NCI-H2227 (cell line): ENCODE results near the gene GAS2L1.

Source experiments
- DNase-seq: peaks from one replicate; lab custom pipeline; 2025; ENCODE audit not compliant: unreplicated experiment; lab: John Stamatoyannopoulos, UW

The GAS2L1 gene

GRCh38 chr22:29325785-29326315 is 19.4 kb downstream of the GAS2L1 start:
- DNase-seq, result no peak

DNA sequence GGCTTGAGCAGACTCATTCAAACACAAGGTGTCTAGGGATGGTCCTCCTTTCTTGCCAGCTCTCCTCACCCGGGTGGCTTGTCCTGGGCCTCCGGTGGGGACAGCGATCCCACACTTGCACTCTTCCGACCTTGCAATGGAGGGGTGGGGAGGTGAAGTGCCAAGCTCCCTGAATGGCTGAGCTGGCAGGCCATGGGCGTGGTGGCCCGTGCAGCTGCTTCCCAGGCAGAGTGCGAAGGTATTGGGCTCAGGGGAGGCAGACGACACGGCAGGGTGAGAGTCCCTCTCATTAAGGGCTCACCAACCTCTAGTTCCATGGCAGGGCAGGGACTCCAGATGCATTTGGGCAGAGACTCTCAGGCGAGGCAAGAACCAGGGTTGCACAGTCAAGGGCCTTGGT is 20.0 kb downstream of the GAS2L1 start:
- DNase-seq, result no peak

DNA sequence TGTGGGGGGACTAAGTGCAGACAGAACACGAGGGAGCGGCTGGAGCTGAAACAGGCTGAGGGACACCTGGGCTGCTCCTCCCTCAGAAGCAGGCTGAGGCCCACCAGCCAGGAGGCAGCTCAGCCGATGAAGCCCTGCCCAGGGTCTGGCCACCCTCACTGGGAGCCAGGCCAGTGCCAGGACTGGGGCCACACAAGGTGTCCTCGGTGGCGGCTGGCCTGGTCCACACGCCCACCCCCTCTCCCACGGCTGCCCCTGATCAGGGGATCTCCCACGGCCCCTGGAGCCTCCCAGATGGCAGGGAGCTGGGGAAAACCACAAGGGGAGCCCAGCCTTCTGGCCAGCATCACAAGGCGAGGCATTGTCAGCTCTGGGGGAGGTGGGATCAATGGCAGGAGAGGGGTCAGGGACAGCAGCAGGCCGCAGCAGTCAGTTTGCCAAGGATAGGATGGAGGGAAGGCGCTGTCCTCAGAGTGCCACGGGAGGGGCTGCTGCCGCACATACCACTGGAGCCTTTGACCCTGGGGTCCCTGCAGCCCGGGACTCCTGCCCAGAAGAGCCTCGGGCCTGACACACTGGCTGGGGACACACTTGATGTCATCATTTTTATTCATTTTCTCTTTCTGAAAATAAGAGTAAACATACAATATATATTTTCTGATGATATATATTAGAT is 20.8 kb downstream of the GAS2L1 start:
- DNase-seq, result no peak

GRCh38 chr22:29328055-29328454 is 21.6 kb downstream of the GAS2L1 start:
- no peak for DNase-seq

DNA sequence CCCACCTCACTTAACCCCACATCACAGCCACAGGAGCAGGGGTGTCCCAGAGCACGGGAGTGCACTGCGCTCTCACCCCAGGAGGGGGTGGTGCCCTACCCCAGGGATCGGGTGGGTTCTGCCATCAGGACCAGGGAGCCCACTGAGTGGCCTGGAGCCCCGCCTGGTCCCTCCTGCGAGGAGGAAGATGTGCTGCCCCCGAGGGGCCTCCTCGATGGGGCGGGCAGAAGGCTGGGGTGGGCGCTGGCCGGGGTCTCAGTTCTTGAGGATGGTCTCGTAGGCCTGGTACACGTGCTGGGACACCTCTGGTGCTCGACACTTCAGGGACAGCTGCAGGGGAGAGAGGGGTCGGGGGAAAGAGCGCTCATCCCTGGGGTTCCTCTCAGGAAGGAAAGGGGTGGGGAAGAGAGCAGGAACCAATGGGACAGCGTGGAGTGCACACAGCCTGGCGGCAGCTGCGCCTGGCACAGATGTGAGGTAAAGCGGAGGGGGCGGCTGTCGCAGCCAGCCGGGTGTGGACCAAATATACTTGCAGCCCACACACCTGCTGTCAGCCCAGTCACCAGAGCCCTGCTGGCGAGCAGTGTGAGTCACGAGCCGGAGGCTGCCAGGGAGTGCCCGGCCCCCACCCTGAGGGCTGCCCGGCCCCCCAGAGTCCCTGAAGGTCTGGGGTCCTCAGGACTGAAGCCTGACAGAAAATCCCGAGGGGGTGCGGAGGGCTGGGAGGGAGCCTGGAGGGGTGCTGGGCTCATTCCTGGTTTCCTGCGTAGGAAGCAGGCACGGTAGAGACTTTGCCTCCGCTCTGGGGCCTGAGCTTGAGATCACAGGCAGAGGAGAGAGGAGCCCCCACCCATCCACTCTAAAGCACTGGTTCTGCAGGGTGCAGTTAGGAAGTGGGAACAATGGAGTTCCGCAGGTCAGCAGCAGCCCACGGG is 22.4 kb downstream of the GAS2L1 start:
- no peak for DNase-seq

DNA sequence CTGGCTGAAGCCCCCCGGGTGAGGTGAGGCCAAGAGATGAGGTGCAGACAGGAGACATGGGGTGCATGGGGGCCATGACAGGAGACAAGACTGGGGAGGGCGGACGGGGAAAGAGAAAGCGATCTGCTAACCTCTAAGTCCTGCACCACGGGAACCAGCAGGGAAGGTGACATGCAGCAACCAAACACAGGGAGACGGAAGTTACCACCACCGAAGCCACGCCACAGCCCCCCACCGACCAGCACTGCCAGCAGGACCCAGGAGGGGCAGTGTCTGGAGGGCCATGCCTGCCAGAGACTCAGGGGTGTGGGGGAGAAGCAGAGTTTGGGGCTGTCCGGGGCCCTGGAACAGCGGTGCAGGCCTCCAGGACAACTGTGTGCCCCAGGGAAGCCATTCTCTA is 23.1 kb downstream of the GAS2L1 start:
- DNase-seq, result no peak

DNA sequence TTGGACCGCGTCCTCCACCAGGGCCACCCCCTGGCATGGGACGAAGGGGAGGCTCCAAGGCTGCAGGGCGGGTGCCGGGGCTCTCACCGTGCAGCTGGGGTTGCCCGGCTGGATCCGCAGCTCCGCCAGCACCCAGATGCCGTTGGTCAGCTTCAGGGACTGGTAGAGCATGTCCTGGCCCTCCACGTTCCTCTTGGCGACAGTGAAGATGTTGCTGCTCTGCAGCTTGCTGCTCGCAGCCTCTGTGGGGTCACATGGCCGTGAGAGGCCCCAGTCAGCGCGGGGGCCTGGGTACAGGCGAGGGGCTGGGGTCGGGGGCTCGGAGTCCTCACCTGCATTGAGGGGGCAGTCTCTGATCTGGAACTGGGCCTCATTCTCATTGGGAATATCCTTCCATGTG is 23.8 kb downstream of the GAS2L1 start:
- no peak for DNase-seq

DNA sequence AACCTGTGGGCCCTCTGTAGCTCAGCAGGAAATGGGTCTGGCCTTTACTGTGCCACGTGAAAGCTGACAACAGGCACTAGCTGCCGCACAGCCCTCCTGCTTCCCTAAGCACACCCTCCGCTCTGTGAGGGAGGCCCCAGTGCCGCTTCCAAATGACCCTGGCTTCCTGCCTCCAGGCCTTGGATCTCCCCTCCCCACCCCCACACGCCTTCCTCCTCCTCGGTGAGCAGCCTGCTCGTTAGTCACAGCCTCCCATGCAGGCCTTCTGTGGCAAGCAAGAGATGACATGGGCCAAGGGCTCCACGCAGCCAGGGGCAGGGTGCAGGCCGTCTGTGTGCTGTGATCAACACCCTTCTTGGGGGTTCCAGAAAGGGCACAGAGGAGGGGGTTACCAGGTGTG is 24.3 kb downstream of the GAS2L1 start:
- no peak for DNase-seq

DNA sequence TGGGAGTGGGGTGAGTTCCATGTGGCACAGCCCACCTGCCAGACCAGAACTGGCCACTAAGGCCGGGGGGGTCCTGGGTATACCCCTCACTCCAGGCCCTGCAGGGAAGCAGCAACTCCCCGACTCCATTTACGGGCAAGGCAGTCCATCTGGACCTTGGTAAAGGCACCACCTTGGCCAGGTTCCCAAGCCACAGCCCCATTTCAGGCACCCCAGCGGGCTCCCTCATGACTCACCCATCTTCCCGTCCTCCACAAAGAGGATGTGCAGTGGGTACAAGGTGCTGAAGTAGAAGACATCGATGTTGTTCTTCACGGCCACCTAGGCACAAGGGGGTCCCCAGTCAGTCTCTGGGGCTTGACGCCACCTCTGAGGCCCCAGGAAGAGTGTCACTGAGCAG is 24.8 kb downstream of the GAS2L1 start:
- DNase-seq, result no peak

DNA sequence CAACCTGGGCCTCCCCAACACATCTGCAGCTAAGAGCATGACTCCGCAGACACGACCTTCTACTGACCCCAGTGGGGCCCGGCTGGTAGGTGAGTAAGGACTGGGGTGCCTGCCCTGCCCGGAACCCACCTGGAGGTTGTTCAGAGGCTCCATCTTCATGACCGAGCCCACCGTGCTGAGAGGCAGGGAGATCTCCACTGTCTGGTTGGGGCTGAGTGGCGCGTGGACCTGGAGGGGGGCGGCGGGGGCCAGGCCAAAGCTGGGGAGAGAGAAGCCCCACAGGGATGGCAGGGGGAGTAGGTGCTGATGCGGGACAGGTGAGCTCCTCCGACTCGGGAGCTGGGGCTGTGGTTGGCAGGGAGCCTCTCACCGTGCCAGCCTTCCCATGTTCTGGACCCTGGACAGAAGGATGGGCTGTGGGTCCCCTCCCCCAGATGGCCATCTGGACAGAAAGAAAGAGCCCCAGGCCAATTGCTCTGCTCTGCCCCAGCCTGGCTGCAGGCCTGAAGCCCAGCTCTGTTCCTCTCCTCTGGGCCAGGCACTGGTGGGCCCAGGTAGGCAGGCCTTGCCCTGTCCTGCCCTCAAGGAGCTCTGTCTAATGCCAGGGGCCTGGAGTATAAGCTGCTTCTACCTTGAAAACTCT is 25.3 kb downstream of the GAS2L1 start:
- DNase-seq, result no peak

DNA sequence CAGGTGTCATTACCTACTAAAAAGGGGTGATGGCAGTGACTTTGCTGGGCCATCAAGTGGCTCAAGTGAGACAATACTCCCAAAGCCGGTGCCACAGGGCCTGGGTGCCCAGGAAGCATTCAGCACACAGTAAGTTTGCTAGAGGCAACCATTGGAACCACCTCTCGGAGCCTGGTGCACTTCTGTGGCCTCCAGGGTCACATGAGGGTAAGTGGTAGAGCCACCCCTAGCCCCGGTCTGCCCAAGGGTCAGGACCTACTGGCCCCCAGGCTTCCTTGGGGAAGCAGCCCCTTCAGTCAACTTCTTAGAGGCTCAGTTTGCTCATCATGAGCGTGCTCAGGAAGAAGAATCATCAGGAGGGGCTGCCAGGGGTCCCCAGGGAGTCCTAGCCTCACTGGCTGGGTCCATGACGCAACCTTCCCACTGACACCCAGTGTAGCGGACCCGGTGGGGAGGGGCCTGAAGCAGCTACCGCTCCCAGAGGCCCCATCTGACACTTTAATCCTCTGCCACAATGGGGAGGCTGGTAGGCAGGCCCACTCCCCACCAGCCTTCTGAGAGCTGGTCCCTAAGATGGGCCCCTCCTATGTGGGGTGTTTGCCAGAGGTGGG is 26.5 kb downstream of the GAS2L1 start:
- no peak for DNase-seq

GRCh38 chr22:29334148-29334547 is 27.7 kb downstream of the GAS2L1 start:
- no peak for DNase-seq

- DNase-seq, result no peak
Measured at GRCh38 chr22:29334696-29335344, 28.4 kb downstream of the GAS2L1 start.

GRCh38 chr22:29335656-29336055 is 29.2 kb downstream of the GAS2L1 start:
- DNase-seq, result no peak

- no peak for DNase-seq
Measured at GRCh38 chr22:29336751-29337490, 30.5 kb downstream of the GAS2L1 start.

GRCh38 chr22:29337631-29338284 is 31.3 kb downstream of the GAS2L1 start:
- no peak for DNase-seq

DNA sequence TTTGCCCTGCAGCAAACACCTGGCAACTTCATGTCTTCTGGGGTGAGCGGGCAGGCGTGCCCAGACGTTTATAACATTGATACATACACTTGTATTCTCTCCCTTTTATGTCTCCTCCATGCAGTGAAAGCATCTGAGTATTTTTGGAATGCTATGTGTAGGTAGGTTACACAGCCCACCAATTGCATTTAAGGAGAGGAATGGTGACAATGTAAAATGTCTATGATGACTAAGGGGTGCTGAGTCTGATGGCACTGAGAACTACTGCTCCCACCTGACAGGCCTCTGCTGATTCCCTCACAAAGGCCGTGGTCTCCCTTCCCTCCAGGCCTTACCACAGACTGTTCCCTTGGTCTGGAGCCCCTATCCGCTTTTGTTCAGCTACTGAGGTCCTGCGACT is 31.9 kb downstream of the GAS2L1 start:
- no peak for DNase-seq

DNA sequence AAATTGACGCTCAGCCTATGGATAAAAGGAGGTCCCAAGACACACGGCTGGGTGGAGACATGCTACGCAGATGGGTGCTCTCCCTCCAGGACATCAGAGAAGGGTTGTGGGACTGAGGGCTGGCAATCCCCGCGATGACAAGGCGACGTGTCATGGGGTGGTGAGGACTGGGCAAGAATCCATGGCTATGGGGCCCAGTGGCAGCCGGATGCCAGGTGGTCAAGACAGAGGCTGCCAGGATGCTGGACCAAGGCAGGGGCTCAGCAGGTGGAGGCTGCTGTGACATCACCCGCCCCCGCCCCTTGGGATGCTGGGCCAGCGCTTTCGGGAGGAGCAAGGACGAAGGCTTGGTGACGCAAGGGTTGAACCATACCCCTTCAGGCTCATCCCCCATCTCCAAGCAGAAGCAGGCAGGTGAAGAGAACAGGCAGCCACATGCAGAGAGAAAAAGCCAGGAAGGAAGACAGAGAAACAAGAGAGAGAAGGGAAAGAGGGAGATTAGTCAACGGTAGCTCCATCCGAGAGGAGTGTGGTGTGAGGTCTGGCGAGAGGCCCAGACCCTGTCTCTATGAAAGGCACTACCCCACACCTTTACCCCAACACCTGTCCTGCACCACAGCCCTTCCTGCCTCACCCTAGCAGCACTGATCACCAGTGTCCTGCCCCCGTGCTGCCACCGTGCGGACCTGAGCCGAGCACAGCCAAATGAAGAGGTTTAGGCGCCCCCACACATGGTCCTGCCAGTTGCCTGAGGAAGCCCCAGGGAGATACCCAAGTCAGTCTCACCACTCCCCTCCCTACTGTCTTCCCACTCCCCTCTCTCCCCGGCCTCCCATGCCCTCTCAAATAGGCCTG is 33.2 kb downstream of the GAS2L1 start:
- DNase-seq, result no peak

- no peak for DNase-seq
Measured at GRCh38 chr22:29340566-29340965, 34.1 kb downstream of the GAS2L1 start.
